Thymus (tissue), 11 donors: ENCODE measurements around the gene ANKS1B. TPM values are rescaled to one million over a fixed set of nuclear protein-coding genes. Genes with fewer than 3 reads are reported as not detected.

Experiments
- DNase-seq, 9 donors: peaks; one replicate each; pipeline ENCODE4 v3.0.0-alpha.2; 2013; ENCODE audit warnings: low spot score in 9 of 9, low read depth in 6 of 9, missing footprints in 1 of 9
- H3K27ac ChIP-seq, 2 donors: one replicate each; pipeline ENCODE4 v1.5.1; 2013; ENCODE audit warnings: control low read depth in 1 of 2, low read depth in 1 of 2, low read length in 1 of 2, mild to moderate bottlenecking in 1 of 2, moderate library complexity in 1 of 2
- H3K27me3 ChIP-seq, 2 donors: one replicate each; pipeline ENCODE4 v1.5.1; 2013; ENCODE audit warnings: low read length in 1 of 2; ENCODE audit not compliant: control insufficient read depth in 2 of 2, insufficient read depth in 1 of 2
- H3K36me3 ChIP-seq, 2 donors: one replicate each; pipeline ENCODE4 v1.5.1; 2013; ENCODE audit warnings: low read length in 1 of 2, mild to moderate bottlenecking in 1 of 2, moderate library complexity in 1 of 2; ENCODE audit not compliant: control insufficient read depth in 2 of 2, insufficient read depth in 2 of 2
- H3K4me1 ChIP-seq, 2 donors: one replicate each; pipeline ENCODE4 v1.5.1; 2013; ENCODE audit warnings: low read length in 2 of 2; ENCODE audit not compliant: control insufficient read depth in 2 of 2, insufficient read depth in 2 of 2
- H3K4me3 ChIP-seq, 2 donors: one replicate each; pipeline ENCODE4 v1.5.1; 2013; ENCODE audit warnings: low read length in 2 of 2, control low read depth in 1 of 2, mild to moderate bottlenecking in 1 of 2
- H3K9me3 ChIP-seq, 2 donors: one replicate each; pipeline ENCODE4 v1.5.1; 2013; ENCODE audit warnings: low read length in 1 of 2, mild to moderate bottlenecking in 1 of 2; ENCODE audit not compliant: control insufficient read depth in 2 of 2, insufficient read depth in 1 of 2
- WGBS: extraction: QIAGEN DNeasy Blood & Tissue Kit; methylation state at CpG from one replicate; pipeline ENCODE4 v1.1.7; 2013; 5-methylcytosine and 5-hydroxymethylcytosine counted together
- polyA plus RNA-seq: library from polyadenylated mRNA; stranded (reverse); fragments of 200-250 nt; gene quantifications from one replicate; pipeline ENCODE4 v1.2.3, GENCODE V29; 2013
- total RNA-seq: library from RNA; stranded (reverse); fragments of 120-200 nt; gene quantifications from one replicate; pipeline ENCODE4 v1.2.4, GENCODE V29; 2013
- donor health status: healthy.

Gene ANKS1B
- total and polyA plus RNA-seq, 2 donors: 3.5 to 4.9 TPM

GRCh38 chr12:99911081-99911480 lies 73.7 kb downstream of the ANKS1B start:
- WGBS: 77% methylated on average over 3 of the region's 3 CpGs
- Histone ChIP-seq H3K9me3 (no peaks in the 10 kb centered on the region), H3K36me3 (no peaks in the 10 kb centered on the region), H3K4me1 (no peaks in the 10 kb centered on the region), H3K27me3 (no peaks in the 10 kb centered on the region), H3K27ac (no peak overlapping the region), H3K4me3 (no peak overlapping the region)
- DNase-seq: peak in 1 of 9 donors; percentile 2

GRCh38 chr12:99910342-99910741 lies 74.4 kb downstream of the ANKS1B start:
- no peaks in the 10 kb centered on the region for H3K36me3 ChIP-seq
- WGBS: 88% methylated on average over 1 of the region's 1 CpG
- no peak overlapping the region for H3K27ac ChIP-seq
- H3K4me3 ChIP-seq: no peak overlapping the region
- no peaks in the 10 kb centered on the region for H3K9me3 ChIP-seq
- no peaks in the 10 kb centered on the region for H3K27me3 ChIP-seq
- DNase-seq: no peak
- H3K4me1 ChIP-seq: no peaks in the 10 kb centered on the region

GRCh38 chr12:99906786-99907579 lies 77.8 kb downstream of the ANKS1B start:
- Histone ChIP-seq H3K27ac (peak overlapping the region; percentile 20 to 51), H3K4me3 (no peak overlapping the region), H3K9me3 (no peaks in the 10 kb centered on the region), H3K36me3 (no peaks in the 10 kb centered on the region), H3K4me1 (no peaks in the 10 kb centered on the region), H3K27me3 (no peaks in the 10 kb centered on the region)
- WGBS: 69% methylated on average over 4 of the region's 4 CpGs
- DNase-seq: no peak

- H3K4me1 ChIP-seq: no peaks in the 10 kb centered on the region
- H3K4me3 ChIP-seq: no peak overlapping the region
- H3K27ac ChIP-seq: no peak overlapping the region
- WGBS: 60% methylated on average over 2 of the region's 2 CpGs
- H3K36me3 ChIP-seq: no peaks in the 10 kb centered on the region
- no peaks in the 10 kb centered on the region for H3K27me3 ChIP-seq
- DNase-seq: no peak
- no peaks in the 10 kb centered on the region for H3K9me3 ChIP-seq
Observed at GRCh38 chr12:99901181-99901580, 83.6 kb downstream of the ANKS1B start.

- H3K9me3 ChIP-seq: no peaks in the 10 kb centered on the region
- 75% methylated on average over 5 of the region's 5 CpGs for WGBS
- no peaks in the 10 kb centered on the region for H3K27me3 ChIP-seq
- DNase-seq: no peak
- H3K4me1 ChIP-seq: no peaks in the 10 kb centered on the region
- H3K4me3 ChIP-seq: no peak overlapping the region
- no peaks in the 10 kb centered on the region for H3K36me3 ChIP-seq
- no peak overlapping the region for H3K27ac ChIP-seq
Observed at GRCh38 chr12:99898645-99899044, 86.1 kb downstream of the ANKS1B start.

- Histone ChIP-seq H3K4me1 (no peaks in the 10 kb centered on the region), H3K27ac (no peak overlapping the region), H3K27me3 (no peaks in the 10 kb centered on the region), H3K36me3 (no peaks in the 10 kb centered on the region), H3K4me3 (no peak overlapping the region), H3K9me3 (no peaks in the 10 kb centered on the region)
- DNase-seq: no peak
Observed at GRCh38 chr12:99879439-99879838, 105.3 kb downstream of the ANKS1B start.

- Histone ChIP-seq H3K27ac (no peak overlapping the region), H3K9me3 (no peaks in the 10 kb centered on the region), H3K4me3 (no peak overlapping the region), H3K27me3 (no peaks in the 10 kb centered on the region), H3K36me3 (no peaks in the 10 kb centered on the region), H3K4me1 (no peaks in the 10 kb centered on the region)
- DNase-seq: no peak
Observed at GRCh38 chr12:99875081-99875480, 109.7 kb downstream of the ANKS1B start.

GRCh38 chr12:99870085-99870484 lies 114.7 kb downstream of the ANKS1B start:
- H3K27me3 ChIP-seq: no peaks in the 10 kb centered on the region
- no peaks in the 10 kb centered on the region for H3K36me3 ChIP-seq
- no peak overlapping the region for H3K27ac ChIP-seq
- no peak for DNase-seq
- 98% methylated on average over 5 of the region's 5 CpGs for WGBS
- no peak overlapping the region for H3K4me3 ChIP-seq
- H3K4me1 ChIP-seq: no peaks in the 10 kb centered on the region
- H3K9me3 ChIP-seq: no peaks in the 10 kb centered on the region

GRCh38 chr12:99861731-99862130 lies 123.0 kb downstream of the ANKS1B start:
- Histone ChIP-seq H3K9me3 (no peaks in the 10 kb centered on the region), H3K4me3 (no peak overlapping the region), H3K27me3 (no peaks in the 10 kb centered on the region), H3K27ac (no peak overlapping the region), H3K4me1 (no peaks in the 10 kb centered on the region), H3K36me3 (no peaks in the 10 kb centered on the region)
- DNase-seq: no peak
- 89% methylated on average over 4 of the region's 4 CpGs for WGBS
